ENCODE results near the gene NEGR1. TPM values are rescaled to one million over a fixed set of nuclear protein-coding genes. Genes with fewer than 3 reads are reported as not detected.

Gene NEGR1
- total and polyA plus RNA-seq, 11 donors = 1.7 to 11.3 (median 6.8) TPM

DNA sequence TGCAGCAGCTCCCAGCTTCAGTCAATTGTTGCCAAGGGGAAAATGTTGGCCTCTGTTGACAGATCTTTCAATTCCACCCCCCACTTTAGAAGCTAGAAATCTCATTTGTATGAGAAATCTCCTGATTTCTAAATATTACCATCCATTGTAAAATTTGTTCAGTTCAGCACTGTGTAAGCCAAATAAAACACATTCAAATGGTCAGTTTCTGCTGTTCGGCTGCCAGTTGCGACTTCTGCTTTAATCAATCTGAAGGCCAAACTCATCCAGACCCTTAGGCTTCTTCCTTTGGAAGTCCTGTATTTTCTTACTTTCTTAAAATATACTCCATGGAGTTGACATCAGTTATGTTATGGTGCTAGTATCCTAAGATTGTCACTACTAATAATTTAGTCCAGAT, 920.3 kb downstream of the NEGR1 start:
- TF ChIP-seq CTCF (IDR thresholded peaks at IDR 0.05) = no peak
- TF ChIP-seq POLR2A (IDR thresholded peaks at IDR 0.05) = no peak
- DNase-seq = no peak
- H3K27me3 ChIP-seq = no peaks in the 10 kb centered on the region
- ATAC-seq = no peak
- H3K36me3 ChIP-seq = no peaks in the 10 kb centered on the region
- H3K9me3 ChIP-seq = peaks cover 0 to 4% (median 0%) of the 10 kb centered on the region in 12 donors
- intact Hi-C loops (cut with DNase I) = no loop called here
- H3K4me3 ChIP-seq = no peak overlapping the region
- 71 to 86% (median 80%) methylated on average over 2 of the region's 2 CpGs for WGBS, 4 donors
- no peak overlapping the region for H3K27ac ChIP-seq
- no peaks in the 10 kb centered on the region for H3K4me1 ChIP-seq

DNA sequence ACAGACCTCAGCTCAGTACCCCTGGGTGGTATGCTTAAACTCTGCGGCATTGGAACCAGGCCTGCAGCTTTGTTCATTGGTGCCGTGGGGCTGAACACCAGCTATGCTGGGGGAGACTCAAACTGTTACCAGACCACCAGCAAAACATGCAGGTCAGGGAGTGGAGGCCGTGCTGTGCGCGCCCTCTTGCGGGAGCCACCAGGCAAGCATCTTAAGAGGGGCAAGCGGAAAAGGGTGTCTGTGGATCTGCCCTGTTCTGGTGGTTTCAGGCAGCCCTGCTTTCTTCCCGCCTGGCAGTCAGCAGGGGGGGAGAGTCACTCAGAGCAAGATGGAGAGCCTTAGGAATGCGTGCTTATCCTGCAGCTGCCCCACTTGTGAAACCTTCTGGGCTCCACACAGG, 924.6 kb downstream of the NEGR1 start:
- intact Hi-C loops (cut with DNase I) = loop anchor here in 1 of 10 donors (1.0 kb wide), 1 partner anchor 9 kb away; no protein-coding TSS in a partner anchor
- no peaks in the 10 kb centered on the region for H3K36me3 ChIP-seq
- ATAC-seq = no peak
- no peaks in the 10 kb centered on the region for H3K4me1 ChIP-seq
- no peak overlapping the region for H3K27ac ChIP-seq
- H3K4me3 ChIP-seq = no peak overlapping the region
- 67 to 82% (median 75%) methylated on average over 9 of the region's 9 CpGs for WGBS, 4 donors
- H3K27me3 ChIP-seq = no peaks in the 10 kb centered on the region
- H3K9me3 ChIP-seq = peaks cover 0 to 7% (median 0%) of the 10 kb centered on the region in 12 donors
- DNase-seq = no peak
- TF ChIP-seq CTCF (IDR thresholded peaks at IDR 0.05) = no peak
- TF ChIP-seq POLR2A (IDR thresholded peaks at IDR 0.05) = no peak

DNA sequence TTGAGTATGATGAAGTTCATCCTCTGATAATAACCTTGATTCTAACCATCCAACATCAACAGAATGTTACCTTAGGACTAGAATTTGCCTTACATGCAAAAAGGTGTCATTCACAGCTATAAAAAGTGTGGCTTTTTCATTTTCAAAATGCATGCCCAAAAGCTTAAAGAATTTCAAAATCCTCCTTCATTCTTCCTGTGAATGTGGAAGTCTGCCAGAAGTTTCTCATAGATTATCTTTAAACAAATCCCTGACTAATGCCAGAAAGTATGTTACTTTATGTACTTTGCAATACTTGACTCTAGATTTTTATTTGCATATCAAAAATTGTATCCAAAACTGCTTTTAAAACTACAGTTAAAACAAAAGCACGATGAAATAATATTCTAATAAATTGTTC, 930.9 kb downstream of the NEGR1 start:
- DNase-seq = no peak
- TF ChIP-seq CTCF (IDR thresholded peaks at IDR 0.05) (no peak), POLR2A (IDR thresholded peaks at IDR 0.05) (no peak)
- peaks cover 0 to 3% (median 0%) of the 10 kb centered on the region in 12 donors for H3K9me3 ChIP-seq
- no peak overlapping the region for H3K27ac ChIP-seq
- H3K27me3 ChIP-seq = no peaks in the 10 kb centered on the region
- H3K4me1 ChIP-seq = no peaks in the 10 kb centered on the region
- intact Hi-C loops (cut with DNase I) = no loop called here
- no peak for ATAC-seq
- no peaks in the 10 kb centered on the region for H3K36me3 ChIP-seq
- 71 to 80% (median 78%) methylated on average over 1 of the region's 1 CpG for WGBS, 4 donors
- H3K4me3 ChIP-seq = no peak overlapping the region

- TF ChIP-seq CTCF (IDR thresholded peaks at IDR 0.05) (no peak), POLR2A (IDR thresholded peaks at IDR 0.05) (no peak)
- Histone ChIP-seq H3K36me3 (no peaks in the 10 kb centered on the region), H3K27ac (no peak overlapping the region), H3K9me3 (peaks cover 0 to 3% (median 0%) of the 10 kb centered on the region in 12 donors), H3K4me3 (no peak overlapping the region), H3K27me3 (no peaks in the 10 kb centered on the region), H3K4me1 (no peaks in the 10 kb centered on the region)
- intact Hi-C loops (cut with DNase I) = no loop called here
- DNase-seq = no peak
- ATAC-seq = no peak
- 42 to 56% (median 47%) methylated on average over 2 of the region's 2 CpGs for WGBS, 4 donors
Measured at GRCh38 chr1:71350805-71351204, 931.5 kb downstream of the NEGR1 start.

Measured in heart left ventricle (tissue), 16 donors.